ENCODE data around the gene CCDC89. TPM values are rescaled to one million over a fixed set of nuclear protein-coding genes. Genes with fewer than 3 reads are reported as not detected.

The CCDC89 gene
- total and polyA plus RNA-seq, 11 donors: 0.11 to 1.5 (median 0.58) TPM; not detected in 1

GRCh38 chr11:85652786-85653447, 33.1 kb downstream of the CCDC89 start:
- no peak for ATAC-seq
- DNase-seq: no peak
- 56 to 63% (median 59%) methylated on average over 3 of the region's 3 CpGs for WGBS, 4 donors
- TF ChIP-seq, protein P1, sequence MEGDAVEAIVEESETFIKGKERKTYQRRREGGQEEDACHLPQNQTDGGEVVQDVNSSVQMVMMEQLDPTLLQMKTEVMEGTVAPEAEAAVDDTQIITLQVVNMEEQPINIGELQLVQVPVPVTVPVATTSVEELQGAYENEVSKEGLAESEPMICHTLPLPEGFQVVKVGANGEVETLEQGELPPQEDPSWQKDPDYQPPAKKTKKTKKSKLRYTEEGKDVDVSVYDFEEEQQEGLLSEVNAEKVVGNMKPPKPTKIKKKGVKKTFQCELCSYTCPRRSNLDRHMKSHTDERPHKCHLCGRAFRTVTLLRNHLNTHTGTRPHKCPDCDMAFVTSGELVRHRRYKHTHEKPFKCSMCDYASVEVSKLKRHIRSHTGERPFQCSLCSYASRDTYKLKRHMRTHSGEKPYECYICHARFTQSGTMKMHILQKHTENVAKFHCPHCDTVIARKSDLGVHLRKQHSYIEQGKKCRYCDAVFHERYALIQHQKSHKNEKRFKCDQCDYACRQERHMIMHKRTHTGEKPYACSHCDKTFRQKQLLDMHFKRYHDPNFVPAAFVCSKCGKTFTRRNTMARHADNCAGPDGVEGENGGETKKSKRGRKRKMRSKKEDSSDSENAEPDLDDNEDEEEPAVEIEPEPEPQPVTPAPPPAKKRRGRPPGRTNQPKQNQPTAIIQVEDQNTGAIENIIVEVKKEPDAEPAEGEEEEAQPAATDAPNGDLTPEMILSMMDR (IDR thresholded peaks at IDR 0.05): no peak
- TF ChIP-seq POLR2A (IDR thresholded peaks at IDR 0.05): no peak
- Histone ChIP-seq H3K27me3 (no peaks in the 10 kb centered on the region), H3K4me1 (peaks cover 0 to 29% (median 16%) of the 10 kb centered on the region in 12 donors), H3K36me3 (peaks cover 0 to 72% (median 50%) of the 10 kb centered on the region in 9 donors), H3K27ac (no peak overlapping the region), H3K4me3 (no peak overlapping the region), H3K9me3 (no peaks in the 10 kb centered on the region)
- intact Hi-C loops (cut with DNase I): no loop called here

GRCh38 chr11:85651118-85651517, 34.9 kb downstream of the CCDC89 start:
- ATAC-seq: no peak
- peaks cover 0 to 54% (median 32%) of the 10 kb centered on the region in 9 donors for H3K36me3 ChIP-seq
- no peaks in the 10 kb centered on the region for H3K9me3 ChIP-seq
- intact Hi-C loops (cut with DNase I): no loop called here
- H3K27ac ChIP-seq: no peak overlapping the region
- no peak for DNase-seq
- peaks cover 0 to 31% (median 21%) of the 10 kb centered on the region in 12 donors for H3K4me1 ChIP-seq
- TF ChIP-seq POLR2A (IDR thresholded peaks at IDR 0.05): no peak
- TF ChIP-seq, protein P1 (IDR thresholded peaks at IDR 0.05): no peak
- 63 to 79% (median 70%) methylated on average over 1 of the region's 1 CpG for WGBS, 4 donors
- H3K27me3 ChIP-seq: no peaks in the 10 kb centered on the region
- no peak overlapping the region for H3K4me3 ChIP-seq

DNA sequence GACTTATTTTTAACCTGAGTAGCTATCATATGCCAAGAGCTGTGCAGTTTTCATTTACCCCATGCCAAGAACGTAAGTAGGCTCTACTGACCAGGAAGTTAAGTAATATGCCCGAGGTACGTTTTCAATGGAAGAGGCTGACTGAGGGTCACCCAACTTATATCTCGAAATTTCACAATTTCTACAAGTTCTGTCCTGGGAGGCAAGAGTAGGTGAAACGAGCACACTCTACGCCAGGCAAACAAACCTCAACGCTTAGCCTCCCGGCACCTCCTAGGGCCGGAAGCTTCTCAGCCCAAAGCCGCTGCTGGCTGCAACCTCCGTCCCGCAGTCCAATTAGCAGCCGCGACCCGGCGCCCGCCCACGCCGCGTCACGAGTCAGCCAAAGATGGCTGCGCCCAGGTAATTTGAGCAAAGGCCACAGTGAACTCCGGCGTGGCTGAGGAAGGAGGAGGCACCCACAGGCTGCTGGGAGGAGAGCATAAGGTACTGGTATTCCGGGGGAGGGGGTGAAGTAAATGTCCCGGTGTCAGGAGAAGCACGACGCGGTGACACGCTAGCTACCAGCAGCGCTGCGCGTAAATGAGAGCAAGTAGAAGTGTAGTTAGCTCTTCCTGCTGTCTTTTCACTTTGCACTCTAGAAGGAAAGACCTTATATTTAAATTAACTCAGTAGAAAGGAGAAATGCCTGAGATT, 38.2 kb downstream of the CCDC89 start, which contains the start of gene TMEM126A:
TSS of gene TMEM126A (plus strand) at position 364 of the 696 bp plus-strand sequence. CDS start 2,289 bp downstream, outside the sequence.
- peak within 1 kb of the TSS in 11 of 12 donors; percentile 69 to 89 (median 85) for H3K27ac ChIP-seq
- H3K27me3 ChIP-seq: no peaks in the 10 kb centered on the region
- peaks cover 0 to 21% (median 5%) of the 10 kb centered on the region in 9 donors for H3K36me3 ChIP-seq
- 0% methylated on average over 26 to 33 of the region's 33 CpGs for WGBS, 4 donors
- peak within 1 kb of the TSS; percentile 54 to 90 (median 71) for H3K4me3 ChIP-seq
- intact Hi-C loops (cut with DNase I): loop anchor here in 3 of 10 donors (1.0 to 2.0 kb wide), 3 partner anchors 15 to 19 kb away; partner anchors contain the start of gene TMEM126B (in 2 of the 3)
- ATAC-seq (peak; percentile 97 to 99 (median 98)), DNase-seq (peak; percentile 89 to 94 (median 92))
- H3K9me3 ChIP-seq: no peaks in the 10 kb centered on the region
- H3K4me1 ChIP-seq: peaks cover 0 to 26% (median 18%) of the 10 kb centered on the region in 12 donors
- peak; percentile 14 to 67 for TF ChIP-seq POLR2A (IDR thresholded peaks at IDR 0.05)
- TF ChIP-seq, protein P1 (IDR thresholded peaks at IDR 0.05): no peak

- intact Hi-C loops (cut with DNase I): loop anchor here in 2 of 10 donors (1.0 to 2.0 kb wide), 2 partner anchors 18 to 19 kb away; partner anchors contain the start of gene TMEM126B (in 2 of the 2)
- no peaks in the 10 kb centered on the region for H3K9me3 ChIP-seq
- H3K27ac ChIP-seq: peak overlapping the region in 11 of 12 donors; percentile 69 to 89 (median 85)
- H3K4me1 ChIP-seq: peaks cover 0 to 29% (median 18%) of the 10 kb centered on the region in 12 donors
- peaks cover 0 to 15% (median 5%) of the 10 kb centered on the region in 9 donors for H3K36me3 ChIP-seq
- no peaks in the 10 kb centered on the region for H3K27me3 ChIP-seq
- H3K4me3 ChIP-seq: peak overlapping the region; percentile 54 to 90 (median 71)
- TF ChIP-seq, protein P1 (IDR thresholded peaks at IDR 0.05): no peak
- no peak for TF ChIP-seq POLR2A (IDR thresholded peaks at IDR 0.05)
- DNase-seq (no peak), ATAC-seq (no peak)
- WGBS, 4 donors: 30 to 43% (median 34%) methylated on average over 2 of the region's 2 CpGs
These were observed 38.9 kb downstream of the CCDC89 start for GRCh38 chr11:85647078-85647477.

Measured in heart left ventricle (tissue), 16 donors.